ENCODE measurements around the gene SOCS6.
"Not testable (repeated sequence)": the region's sequence is repeated elsewhere in the genome, so short reads cannot be mapped to it uniquely, and the experiment has no call there.

Gene SOCS6

GRCh38 chr18:70339915-70340314 lies 51.1 kb downstream of the SOCS6 start:
- Histone ChIP-seq H3K27ac (no peak overlapping the region), H3K27me3 (replicated peaks) (no peaks in the 10 kb centered on the region), H3K36me3 (replicated peaks) (no peaks in the 10 kb centered on the region), H3K4me3 (ENCODE audit: low read depth, low read length) (no peak overlapping the region)
- in situ Hi-C loops (cut with HindIII; ENCODE audit: low pct_ligation_motif_present, low sequenced_read_pairs), result no loop called here
- no peak for TF ChIP-seq CTCF (IDR thresholded peaks at IDR 0.05; ENCODE audit: low read depth, low read length, missing control alignments)
- DNase-seq, result no peak

GRCh38 chr18:70348481-70348880 lies 59.6 kb downstream of the SOCS6 start:
- in situ Hi-C loops (cut with HindIII; ENCODE audit: low pct_ligation_motif_present, low sequenced_read_pairs); DNase-seq; H3K27ac ChIP-seq; H3K4me3 ChIP-seq (ENCODE audit: low read depth, low read length); H3K36me3 ChIP-seq (replicated peaks); H3K27me3 ChIP-seq (replicated peaks): not testable (repeated sequence)

- in situ Hi-C loops (cut with HindIII; ENCODE audit: low pct_ligation_motif_present, low sequenced_read_pairs), result no loop called here
- no peak overlapping the region for H3K4me3 ChIP-seq (ENCODE audit: low read depth, low read length)
- no peaks in the 10 kb centered on the region for H3K27me3 ChIP-seq (replicated peaks)
- TF ChIP-seq CTCF (IDR thresholded peaks at IDR 0.05; ENCODE audit: low read depth, low read length, missing control alignments), result no peak
- no peaks in the 10 kb centered on the region for H3K36me3 ChIP-seq (replicated peaks)
- no peak overlapping the region for H3K27ac ChIP-seq
- DNase-seq, result no peak
Observed at GRCh38 chr18:70349316-70349715, 60.5 kb downstream of the SOCS6 start.

- no peak overlapping the region for H3K4me3 ChIP-seq (ENCODE audit: low read depth, low read length)
- no peak for TF ChIP-seq CTCF (IDR thresholded peaks at IDR 0.05; ENCODE audit: low read depth, low read length, missing control alignments)
- H3K27me3 ChIP-seq (replicated peaks), result no peaks in the 10 kb centered on the region
- no peak overlapping the region for H3K27ac ChIP-seq
- in situ Hi-C loops (cut with HindIII; ENCODE audit: low pct_ligation_motif_present, low sequenced_read_pairs), result no loop called here
- H3K36me3 ChIP-seq (replicated peaks), result no peaks in the 10 kb centered on the region
- no peak for DNase-seq
Observed at GRCh38 chr18:70354080-70354479, 65.2 kb downstream of the SOCS6 start.

GRCh38 chr18:70354771-70355170 lies 65.9 kb downstream of the SOCS6 start:
- Histone ChIP-seq H3K36me3 (replicated peaks) (no peaks in the 10 kb centered on the region), H3K27ac (no peak overlapping the region), H3K4me3 (ENCODE audit: low read depth, low read length) (no peak overlapping the region), H3K27me3 (replicated peaks) (no peaks in the 10 kb centered on the region)
- no peak for TF ChIP-seq CTCF (IDR thresholded peaks at IDR 0.05; ENCODE audit: low read depth, low read length, missing control alignments)
- in situ Hi-C loops (cut with HindIII; ENCODE audit: low pct_ligation_motif_present, low sequenced_read_pairs), result no loop called here
- DNase-seq, result no peak

- Histone ChIP-seq H3K27ac (no peak overlapping the region), H3K4me3 (ENCODE audit: low read depth, low read length) (no peak overlapping the region), H3K36me3 (replicated peaks) (no peaks in the 10 kb centered on the region), H3K27me3 (replicated peaks) (no peaks in the 10 kb centered on the region)
- no peak for TF ChIP-seq CTCF (IDR thresholded peaks at IDR 0.05; ENCODE audit: low read depth, low read length, missing control alignments)
- DNase-seq, result no peak
- in situ Hi-C loops (cut with HindIII; ENCODE audit: low pct_ligation_motif_present, low sequenced_read_pairs), result no loop called here
Observed at GRCh38 chr18:70355620-70356385, 67.0 kb downstream of the SOCS6 start.

GRCh38 chr18:70358105-70358406 lies 69.2 kb downstream of the SOCS6 start:
- peak; percentile 86 for DNase-seq
- H3K36me3 ChIP-seq (replicated peaks); in situ Hi-C loops (cut with HindIII; ENCODE audit: low pct_ligation_motif_present, low sequenced_read_pairs); H3K27me3 ChIP-seq (replicated peaks); H3K4me3 ChIP-seq (ENCODE audit: low read depth, low read length): not testable (repeated sequence)
- peak overlapping the region; percentile 88 for H3K27ac ChIP-seq
